GM19452 (cell line): ENCODE data around the gene GJB5.

Experiments used
- ATAC-seq: cut with Tn5 transposase; IDR thresholded peaks from one replicate; pipeline ENCODE4 v1.9.1; 2021; ENCODE audit not compliant: unreplicated experiment

The GJB5 gene

DNA sequence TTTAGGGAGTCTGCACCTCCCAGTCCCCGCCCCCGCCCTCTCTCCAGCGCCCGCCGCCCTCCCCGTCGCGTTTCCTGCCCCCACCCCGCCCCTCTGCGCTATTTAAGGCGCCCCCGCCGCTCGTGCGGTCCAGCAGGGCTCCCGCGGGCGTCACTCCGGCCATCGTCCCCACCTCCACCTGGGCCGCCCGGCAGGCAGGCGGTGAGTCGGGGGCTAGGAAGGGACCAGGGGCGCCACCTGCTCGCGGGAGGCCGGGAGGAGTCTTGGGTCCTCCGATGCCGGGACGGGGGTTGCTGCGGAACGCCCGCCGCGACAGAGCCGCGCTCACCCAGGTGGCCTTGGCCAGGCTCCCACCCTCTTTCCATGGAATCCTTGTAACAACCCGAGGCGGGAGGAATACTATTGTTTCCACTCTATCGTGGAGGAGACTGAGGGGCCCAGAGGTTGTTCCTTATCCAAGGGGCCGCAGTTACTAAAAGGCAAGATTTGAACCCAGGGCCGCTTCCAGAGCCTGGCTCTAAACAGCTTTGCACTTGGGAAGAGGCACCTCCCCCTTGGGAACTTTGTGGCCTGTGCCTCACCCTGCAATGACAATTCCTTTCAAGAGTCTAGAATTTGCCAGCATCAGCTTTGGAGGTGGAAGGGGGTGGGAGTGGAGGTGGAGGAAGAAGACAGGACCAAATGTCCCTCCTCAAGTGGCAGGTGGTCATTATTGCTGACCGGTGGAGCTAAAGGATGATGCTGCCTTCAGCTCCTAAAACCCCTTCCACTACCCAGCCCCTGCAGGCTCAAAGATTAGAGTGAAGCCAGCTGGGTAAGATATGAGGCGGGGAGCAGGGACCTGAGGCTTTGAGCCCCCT lies 38.3 kb downstream of the GJB5 start, which contains the start of gene GJA4:
Gene GJA4, plus strand, starts transcription at position 132 of the 860 bp plus-strand sequence. CDS start 1,215 bp downstream, outside the sequence.
- ATAC-seq = no peak

DNA sequence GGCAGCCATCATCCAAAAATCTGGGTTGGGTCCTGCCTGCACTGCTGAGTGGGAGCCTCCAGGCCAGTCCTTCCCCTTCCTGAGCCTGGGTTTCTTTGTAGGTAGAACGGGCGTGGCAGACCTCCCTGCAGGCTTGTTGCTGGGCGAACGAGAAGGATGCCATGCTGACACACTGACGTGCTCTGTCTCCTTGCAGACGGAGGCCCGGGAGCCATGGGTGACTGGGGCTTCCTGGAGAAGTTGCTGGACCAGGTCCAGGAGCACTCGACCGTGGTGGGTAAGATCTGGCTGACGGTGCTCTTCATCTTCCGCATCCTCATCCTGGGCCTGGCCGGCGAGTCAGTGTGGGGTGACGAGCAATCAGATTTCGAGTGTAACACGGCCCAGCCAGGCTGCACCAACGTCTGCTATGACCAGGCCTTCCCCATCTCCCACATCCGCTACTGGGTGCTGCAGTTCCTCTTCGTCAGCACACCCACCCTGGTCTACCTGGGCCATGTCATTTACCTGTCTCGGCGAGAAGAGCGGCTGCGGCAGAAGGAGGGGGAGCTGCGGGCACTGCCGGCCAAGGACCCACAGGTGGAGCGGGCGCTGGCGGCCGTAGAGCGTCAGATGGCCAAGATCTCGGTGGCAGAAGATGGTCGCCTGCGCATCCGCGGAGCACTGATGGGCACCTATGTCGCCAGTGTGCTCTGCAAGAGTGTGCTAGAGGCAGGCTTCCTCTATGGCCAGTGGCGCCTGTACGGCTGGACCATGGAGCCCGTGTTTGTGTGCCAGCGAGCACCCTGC lies 39.3 kb downstream of the GJB5 start:
- ATAC-seq = no peak

GRCh38 chr1:34794790-34795180 lies 39.9 kb downstream of the GJB5 start:
- no peak for ATAC-seq

DNA sequence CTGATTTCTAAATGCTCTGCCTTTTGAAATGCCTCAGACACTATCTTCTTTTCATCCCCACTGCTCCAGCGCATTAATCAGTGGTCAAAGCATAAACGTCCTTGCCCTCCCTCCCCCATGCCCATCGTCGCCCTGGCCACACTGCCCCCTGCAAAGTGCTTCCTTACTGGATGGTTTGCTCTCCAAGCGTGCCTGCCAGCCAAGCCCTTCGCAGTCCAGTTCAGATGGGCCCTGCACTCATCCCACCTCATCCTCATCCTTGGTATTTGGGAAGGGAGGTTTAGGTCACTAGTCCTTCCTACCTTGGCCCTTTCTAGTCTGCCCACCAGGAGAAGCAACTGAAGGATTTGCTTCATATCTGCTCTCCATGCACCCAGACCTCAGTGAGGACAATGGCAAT lies 41.1 kb downstream of the GJB5 start:
- no peak for ATAC-seq

DNA sequence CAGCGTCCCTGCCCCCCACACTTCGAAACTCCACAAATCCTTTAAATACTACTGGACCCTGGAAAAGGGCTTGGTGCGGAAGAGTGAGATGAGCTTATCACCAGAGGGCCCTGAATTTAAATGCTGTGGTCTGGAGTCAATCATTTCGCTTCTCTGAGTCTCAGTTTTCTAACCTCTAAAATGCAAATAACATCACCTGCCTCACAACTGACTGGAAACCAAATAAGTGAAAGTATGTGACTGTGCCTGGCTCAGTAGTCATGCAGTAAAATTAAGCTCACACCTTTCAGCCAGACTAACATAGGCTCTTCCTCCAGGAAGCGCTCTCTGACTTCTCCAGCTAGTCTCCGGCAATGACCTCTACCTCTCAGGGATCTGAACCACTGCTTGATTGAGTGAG lies 42.1 kb downstream of the GJB5 start:
- ATAC-seq = peak; percentile 68

- ATAC-seq = no peak
These were observed 45.4 kb downstream of the GJB5 start for GRCh38 chr1:34800214-34800613.

GRCh38 chr1:34803770-34804169 lies 48.9 kb downstream of the GJB5 start:
- ATAC-seq = no peak

GRCh38 chr1:34806396-34806795 lies 51.5 kb downstream of the GJB5 start:
- ATAC-seq = no peak
